Uterus (tissue), 2 donors: ENCODE results near the gene PLCG2.

Source experiments
- CTCF ChIP-seq, 4 experiments: fragments of 200-600 bp in 2 of 4; fragments of 450-650 bp in 2 of 4; sonication (generic) in 2 of 4; IDR thresholded peaks; one replicate each; pipeline ENCODE4 v1.5.1; 2016 to 2019; ENCODE audit warnings: antibody characterized with exemption in 4 of 4, mild to moderate bottlenecking in 2 of 4, moderate library complexity in 1 of 4
- POLR2A ChIP-seq, 2 donors: fragments of 450-650 bp; IDR thresholded peaks; one replicate each; pipeline ENCODE4 v1.6.1; 2016; ENCODE audit warnings: antibody characterized with exemption in 2 of 2, mild to moderate bottlenecking in 1 of 2, moderate library complexity in 1 of 2

- no peak for TF ChIP-seq CTCF (IDR thresholded peaks at IDR 0.05)
- no peak for TF ChIP-seq POLR2A (IDR thresholded peaks at IDR 0.05)
Observed at GRCh38 chr16:81908466-81909262, 129.6 kb downstream of the PLCG2 start.
